ENCODE measurements around the gene NDP. TPM values are rescaled to one million over a fixed set of nuclear protein-coding genes. Genes with fewer than 3 reads are reported as not detected.
A peak's percentile ranks its signal among the peaks of the same experiment; 100 is the strongest.
"Not testable (repeated sequence)": the region's sequence is repeated elsewhere in the genome, so short reads cannot be mapped to it uniquely, and the experiment has no call there.

The NDP gene
- total RNA-seq, 1 donor from 2014 or later, result 27.3 TPM

DNA sequence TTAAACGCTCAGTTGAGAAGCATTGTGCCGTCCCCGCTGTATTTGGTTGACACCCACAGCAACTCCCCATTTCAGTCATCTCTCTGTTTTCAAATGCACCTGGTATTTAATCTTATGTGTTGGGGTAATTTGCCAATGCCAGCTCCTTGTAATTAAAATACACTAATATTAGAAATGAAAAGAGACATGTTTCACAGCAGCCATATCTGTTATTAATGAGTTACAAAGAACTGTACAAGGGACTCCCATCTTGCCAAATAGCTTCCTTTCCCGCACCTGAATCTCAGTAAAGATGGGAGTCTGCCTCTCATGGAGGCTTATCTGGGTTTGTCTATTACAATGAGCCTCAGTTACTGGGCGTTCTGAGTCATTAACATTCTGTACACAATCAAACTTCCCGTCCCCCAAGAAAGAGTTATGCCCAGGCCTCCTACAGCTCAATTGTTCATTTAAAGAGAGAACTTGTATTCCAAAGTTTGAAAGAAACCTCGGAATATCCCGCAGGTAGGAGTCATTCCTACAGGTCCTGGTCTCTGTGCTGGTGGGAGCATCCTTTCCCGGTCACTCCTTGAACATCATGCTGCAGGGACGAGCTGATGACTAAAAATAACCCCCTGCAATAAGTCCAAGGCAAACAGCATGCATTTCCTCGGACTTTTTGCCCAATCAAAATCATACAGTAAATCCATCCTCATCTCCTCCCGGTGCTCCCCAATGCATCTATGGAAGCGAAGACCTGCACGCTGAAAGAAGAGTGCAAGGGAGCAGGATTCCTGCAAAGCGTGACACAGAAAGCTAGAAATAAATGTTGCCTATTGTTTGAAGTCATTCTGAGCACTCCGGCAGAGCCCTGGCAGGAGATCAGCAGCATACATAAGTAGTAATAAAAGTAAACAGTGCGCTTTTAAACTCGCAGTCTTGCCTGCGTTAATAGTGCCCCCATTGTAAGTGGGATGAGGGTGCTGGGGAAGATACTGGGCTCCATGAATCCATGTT is 926 bp downstream of the NDP start:
- no peak for DNase-seq (ENCODE audit: low spot score in 2 of 2)
- FAIRE-seq, result no peak

DNA sequence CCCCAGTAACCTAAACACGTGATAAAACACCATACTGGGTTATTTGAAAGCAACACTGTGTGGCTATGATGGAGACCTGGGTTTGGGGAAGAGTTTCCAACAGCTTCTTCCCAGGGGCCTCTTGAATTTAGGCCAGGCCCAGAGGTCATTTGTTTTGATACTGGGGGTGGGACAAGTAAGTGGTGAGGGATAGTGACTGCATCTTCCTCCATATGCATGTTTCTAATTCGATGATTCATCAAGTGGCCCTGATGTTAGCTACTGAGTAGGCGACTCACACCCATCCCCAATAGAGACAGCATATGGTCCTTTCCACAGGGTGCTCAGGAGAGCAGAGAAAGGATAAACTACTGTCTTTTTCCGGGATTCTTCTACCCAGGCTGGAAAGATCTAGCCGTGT is 2.7 kb downstream of the NDP start:
- no peak for FAIRE-seq
- DNase-seq (ENCODE audit: low spot score in 2 of 2), result no peak

- no peak for DNase-seq (ENCODE audit: low spot score in 2 of 2)
- no peak for FAIRE-seq
These were observed 3.4 kb downstream of the NDP start for GRCh38 chrX:43969504-43970501.

DNA sequence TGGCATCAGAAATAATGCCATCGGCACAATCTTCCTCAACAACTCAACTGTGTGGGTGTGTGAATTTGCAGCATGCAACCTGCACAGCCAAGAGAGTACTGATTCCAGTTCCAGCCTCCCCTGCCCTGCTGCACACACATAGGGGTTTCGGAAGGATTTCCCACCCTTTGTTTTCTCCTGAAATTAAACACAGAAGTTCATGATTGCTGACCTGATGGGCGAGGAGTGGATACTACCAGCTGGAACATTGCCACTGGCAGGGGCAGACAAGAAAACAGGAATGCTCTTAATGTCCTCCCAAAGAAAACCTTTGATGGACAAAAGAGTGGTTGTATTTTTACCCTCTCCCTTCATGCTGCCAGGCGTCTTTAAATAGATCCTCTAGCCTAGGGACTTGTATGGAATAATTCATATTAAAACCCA is 4.8 kb downstream of the NDP start:
- no peak for FAIRE-seq

GRCh38 chrX:43964936-43965335 is 8.3 kb downstream of the NDP start:
- DNase-seq (ENCODE audit: low spot score in 2 of 2) (no peak), FAIRE-seq (no peak)

More for the DNA sequence above, 4.8 kb downstream of the NDP start:
- no peak for DNase-seq (ENCODE audit: low spot score in 2 of 2)

- FAIRE-seq, result no peak
- DNase-seq (ENCODE audit: low spot score in 2 of 2), result no peak
These were observed 9.5 kb downstream of the NDP start for GRCh38 chrX:43963726-43964125.

GRCh38 chrX:43962636-43963035 is 10.6 kb downstream of the NDP start:
- FAIRE-seq, result no peak
- DNase-seq (ENCODE audit: low spot score in 2 of 2), result no peak

DNA sequence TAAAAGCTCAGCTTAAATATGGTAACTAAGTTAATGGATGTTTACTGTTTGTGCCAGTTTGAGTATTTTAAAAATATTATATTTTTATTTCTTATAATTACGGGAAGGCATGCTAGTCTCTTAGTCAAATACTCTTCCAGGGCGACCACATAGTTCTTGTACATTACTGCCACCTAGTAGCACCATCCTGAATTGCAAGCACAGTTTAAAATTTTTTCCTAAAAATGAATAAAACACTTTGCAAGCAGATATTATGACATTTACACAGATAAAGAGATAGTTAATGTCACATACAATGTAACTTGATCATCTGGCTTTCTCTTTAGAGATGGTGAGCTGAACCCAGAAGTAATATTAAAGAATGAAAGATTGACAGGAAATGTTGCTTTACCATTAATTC is 11.5 kb downstream of the NDP start:
- FAIRE-seq, result no peak
- no peak for DNase-seq (ENCODE audit: low spot score in 2 of 2)

- peak; percentile 45 for FAIRE-seq
- peak in 1 of 2 donors; percentile 18 for DNase-seq (ENCODE audit: low spot score in 2 of 2)
These were observed 14.7 kb downstream of the NDP start for GRCh38 chrX:43958529-43958928.

- FAIRE-seq (no peak), DNase-seq (ENCODE audit: low spot score in 2 of 2) (no peak)
These were observed 17.2 kb downstream of the NDP start for GRCh38 chrX:43956034-43956433.

DNA sequence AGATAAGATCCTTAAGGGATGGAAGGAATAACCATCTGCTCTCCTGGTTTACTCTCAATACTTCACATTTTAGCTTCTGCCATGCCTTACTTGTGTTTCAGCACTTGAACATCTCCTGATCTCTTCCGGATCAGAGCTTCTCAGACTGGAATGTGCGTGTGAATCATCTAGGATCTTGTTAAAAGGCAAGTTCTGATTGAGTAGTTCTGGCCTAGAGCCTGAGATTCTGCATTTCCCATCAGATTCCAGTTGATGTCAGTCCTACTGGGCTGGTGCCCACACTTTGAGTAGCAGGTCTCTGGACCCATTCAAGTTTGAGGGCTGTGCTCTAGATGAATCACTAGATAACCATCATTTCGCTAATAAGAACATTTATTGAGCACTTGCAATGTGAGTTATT is 20.0 kb downstream of the NDP start:
- no peak for DNase-seq (ENCODE audit: low spot score in 2 of 2)
- no peak for FAIRE-seq

- DNase-seq (ENCODE audit: low spot score in 2 of 2), result peak in 1 of 2 donors; percentile 13
- no peak for FAIRE-seq
These were observed 23.5 kb downstream of the NDP start for GRCh38 chrX:43949669-43950068.

DNA sequence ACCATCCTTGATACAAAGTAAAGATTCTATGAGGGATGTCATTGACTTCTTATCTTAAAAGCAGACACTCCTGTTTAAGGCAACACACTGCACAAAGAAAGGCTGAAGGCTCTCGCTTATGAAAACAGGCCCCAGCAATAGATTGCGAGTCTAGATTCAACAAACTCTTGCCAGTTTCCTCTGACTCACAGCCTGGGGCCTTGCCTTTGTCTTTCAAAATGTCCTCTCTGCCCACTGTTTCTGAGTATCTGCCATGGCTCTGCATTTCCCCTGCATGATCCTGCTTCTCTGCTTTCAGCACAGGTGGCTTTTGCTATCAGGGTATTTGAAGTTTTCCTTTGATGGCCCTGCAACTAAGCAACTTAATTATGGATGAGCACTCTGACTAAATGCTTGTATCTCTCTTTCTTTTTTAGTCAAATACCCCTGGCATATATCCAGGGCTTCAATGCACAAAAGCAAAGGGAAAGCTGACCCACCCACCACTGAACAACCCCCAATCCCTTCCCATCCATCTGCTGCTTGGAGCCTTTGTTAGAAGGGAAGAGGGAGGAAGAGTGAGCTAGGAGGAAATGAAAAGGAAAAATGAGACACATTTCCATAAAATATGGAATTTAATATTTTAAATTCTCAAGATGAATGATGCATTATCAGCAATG is 32.2 kb downstream of the NDP start:
- DNase-seq (ENCODE audit: low spot score in 2 of 2) (no peak), FAIRE-seq (no peak)

GRCh38 chrX:43939187-43939926 is 33.8 kb downstream of the NDP start:
- DNase-seq (ENCODE audit: low spot score in 2 of 2) (no peak), FAIRE-seq (no peak)

DNA sequence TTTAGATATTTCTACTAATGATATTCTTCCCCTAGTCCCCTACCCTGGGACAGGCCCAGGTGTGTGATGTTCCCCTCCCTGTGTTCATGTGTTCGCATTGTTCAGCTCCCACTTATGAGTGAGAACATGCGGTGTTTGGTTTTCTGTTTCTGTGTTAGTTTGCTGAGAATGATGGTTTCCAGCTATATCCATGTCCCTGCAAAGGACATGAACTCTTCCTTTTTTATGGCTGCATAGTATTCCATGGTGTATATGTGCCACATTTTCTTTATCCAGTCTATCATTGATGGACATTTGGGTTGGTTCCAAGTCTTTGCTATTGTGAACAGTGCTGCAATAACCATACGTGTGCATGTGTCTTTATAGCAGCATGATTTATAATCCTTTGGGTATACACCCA is 51.2 kb downstream of the NDP start:
- not testable (repeated sequence) for FAIRE-seq; DNase-seq (ENCODE audit: low spot score in 2 of 2)

DNA sequence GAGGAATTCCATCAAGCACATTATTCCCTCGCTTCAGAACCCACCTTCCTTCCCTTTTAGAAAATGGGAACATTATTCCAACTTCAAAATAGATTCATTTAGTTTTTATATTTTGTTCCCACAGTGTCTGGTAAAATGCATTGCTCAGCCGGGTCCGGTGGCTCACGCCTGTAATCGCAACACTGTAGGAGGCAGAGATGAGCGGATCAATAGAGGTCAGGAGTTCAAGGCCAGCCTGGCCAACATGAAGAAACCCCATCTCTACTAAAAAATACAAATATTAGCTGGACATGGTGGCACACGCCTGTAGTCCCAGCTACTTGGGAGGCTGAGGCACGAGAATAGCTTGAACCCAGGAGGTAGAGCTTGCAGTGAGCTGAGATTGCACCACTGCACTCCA is 62.4 kb downstream of the NDP start:
- not testable (repeated sequence) for FAIRE-seq

GRCh38 chrX:43910012-43910411 is 63.2 kb downstream of the NDP start:
- DNase-seq (ENCODE audit: low spot score in 2 of 2) (no peak), FAIRE-seq (no peak)

More for the DNA sequence above, 62.4 kb downstream of the NDP start:
- not testable (repeated sequence) for DNase-seq (ENCODE audit: low spot score in 2 of 2)

- no peak for DNase-seq (ENCODE audit: low spot score in 2 of 2)
- no peak for FAIRE-seq
These were observed 64.0 kb downstream of the NDP start for GRCh38 chrX:43909141-43909540.
